CD14-positive monocyte (primary cell): ENCODE data around the gene SBSN. TPM values are rescaled to one million over a fixed set of nuclear protein-coding genes. Genes with fewer than 3 reads are reported as not detected.

ENCODE experiments used
- DNase-seq, 3 donors: peaks; one replicate each; pipeline ENCODE4 v3.0.0-alpha.2; 2011 to 2022
- H2AFZ ChIP-seq: 2 replicates; pipeline ENCODE4 v1.6.0; 2012; ENCODE audit warnings: mild to moderate bottlenecking, low read depth, low read length, inconsistent platforms; ENCODE audit not compliant: insufficient read depth, poor library complexity, severe bottlenecking
- H3K27ac ChIP-seq, 2 donors: 1 replicate in 1 of 2; 2 replicates in 1 of 2; pipeline ENCODE4 v1.5.1; 2012 to 2013; ENCODE audit warnings: low read length in 2 of 2, control low read depth in 1 of 2, inconsistent platforms in 1 of 2, low read depth in 1 of 2, mild to moderate bottlenecking in 1 of 2
- H3K27me3 ChIP-seq, 2 donors: one replicate each; pipeline versions ENCODE4 v1.6.0 to v1.6.1; 2011 to 2013; ENCODE audit warnings: low read length in 2 of 2; ENCODE audit not compliant: control insufficient read depth in 2 of 2, insufficient read depth in 2 of 2
- H3K36me3 ChIP-seq, 2 donors: replicated peaks in 1 of 2; 1 replicate in 1 of 2; 2 replicates in 1 of 2; pipeline versions ENCODE4 v1.5.1 to v1.6.1; 2012 to 2013; ENCODE audit warnings: low read length in 2 of 2, control low read depth in 1 of 2, inconsistent platforms in 1 of 2, mild to moderate bottlenecking in 1 of 2; ENCODE audit not compliant: insufficient read depth in 2 of 2, control insufficient read depth in 1 of 2
- H3K4me1 ChIP-seq, 2 donors: 1 replicate in 1 of 2; 2 replicates in 1 of 2; pipeline versions ENCODE4 v1.5.1 to v1.6.1; 2012 to 2013; ENCODE audit warnings: low read length in 2 of 2, control low read depth in 1 of 2, inconsistent platforms in 1 of 2, mild to moderate bottlenecking in 1 of 2, moderate library complexity in 1 of 2; ENCODE audit not compliant: insufficient read depth in 2 of 2, control insufficient read depth in 1 of 2
- H3K4me2 ChIP-seq: replicated peaks from 2 replicates; pipeline ENCODE3; 2012; ENCODE audit warnings: low read length, moderate library complexity, mild to moderate bottlenecking; ENCODE audit not compliant: poor library complexity, severe bottlenecking; ENCODE audit errors: extremely low read depth
- H3K4me3 ChIP-seq, 3 experiments: fragments of 200-600 bp in 1 of 3; sonication (generic) in 1 of 3; replicated peaks in 1 of 3; 1 replicate in 2 of 3; 2 replicates in 1 of 3; pipeline ENCODE4 v1.5.1; 2011 to 2013; ENCODE audit warnings: low read length in 3 of 3, mild to moderate bottlenecking in 3 of 3, control low read depth in 2 of 3, low read depth in 2 of 3, inconsistent platforms in 1 of 3, moderate library complexity in 1 of 3
- H3K79me2 ChIP-seq: 2 replicates; pipeline ENCODE4 v1.6.0; 2012; ENCODE audit warnings: mild to moderate bottlenecking, control low read depth, inconsistent platforms, low read length, moderate library complexity; ENCODE audit not compliant: insufficient read depth
- H3K9ac ChIP-seq: 2 replicates; pipeline ENCODE4 v1.6.0; 2017; ENCODE audit warnings: low read length, mild to moderate bottlenecking; ENCODE audit not compliant: insufficient read depth, poor library complexity, severe bottlenecking
- H3K9me3 ChIP-seq, 2 donors: replicated peaks in 1 of 2; 1 replicate in 1 of 2; 2 replicates in 1 of 2; pipeline versions ENCODE4 v1.5.1 to v1.6.1; 2012 to 2013; ENCODE audit warnings: low read length in 2 of 2, control low read depth in 1 of 2; ENCODE audit not compliant: control insufficient read depth in 1 of 2, insufficient read depth in 1 of 2
- H4K20me1 ChIP-seq: 2 replicates; pipeline ENCODE4 v1.6.0; 2012; ENCODE audit warnings: mild to moderate bottlenecking, low read length, control low read depth, moderate library complexity; ENCODE audit not compliant: insufficient read depth
- H3K27ac Mint-ChIP-seq, 7 donors: one replicate each; pipeline ENCODE4 v1.8.0; 2020; ENCODE audit warnings: mild to moderate bottlenecking in 7 of 7, mixed read lengths in 7 of 7, moderate library complexity in 6 of 7, inconsistent platforms in 2 of 7
- H3K27me3 Mint-ChIP-seq, 3 donors: one replicate each; pipeline ENCODE4 v1.8.0; 2021 to 2022; ENCODE audit warnings: low read depth in 3 of 3, mild to moderate bottlenecking in 3 of 3, mixed read lengths in 3 of 3, moderate library complexity in 3 of 3, inconsistent platforms in 1 of 3
- H3K36me3 Mint-ChIP-seq, 2 donors: one replicate each; pipeline ENCODE4 v1.8.0; 2020; ENCODE audit warnings: mixed read lengths in 2 of 2, inconsistent platforms in 1 of 2, mild to moderate bottlenecking in 1 of 2
- H3K4me1 Mint-ChIP-seq: one replicate; pipeline ENCODE4 v1.8.0; 2020; ENCODE audit warnings: mild to moderate bottlenecking, mixed read lengths
- H3K4me3 Mint-ChIP-seq, 2 donors: one replicate each; pipeline ENCODE4 v1.8.0; 2020; ENCODE audit warnings: mild to moderate bottlenecking in 2 of 2, mixed read lengths in 2 of 2, moderate library complexity in 1 of 2
- H3K9me3 Mint-ChIP-seq, 7 donors: one replicate each; pipeline ENCODE4 v1.8.0; 2020 to 2022; ENCODE audit warnings: mixed read lengths in 7 of 7, mild to moderate bottlenecking in 6 of 7, moderate library complexity in 6 of 7, inconsistent platforms in 2 of 7
- CTCF ChIP-seq: fragments of 200-600 bp; IDR thresholded peaks from one replicate; pipeline ENCODE4 v1.8.0; 2022; ENCODE audit warnings: antibody characterized with exemption, mild to moderate bottlenecking
- WGBS: methylation state at CpG from one replicate; pipeline ENCODE4 v1.1.5; 2013; ENCODE audit warnings: missing lambda C conversion rate; ENCODE audit not compliant: insufficient coverage; 5-methylcytosine and 5-hydroxymethylcytosine counted together
- intact Hi-C, 2 donors: fragments of 100-400 bp; cut with micrococcal nuclease; formaldehyde crosslinking; loops; one replicate each; pipeline versions ENCODE4 v1.15.0 to v1.15.1; 2023
- polyA plus RNA-seq, 3 donors: library from polyadenylated mRNA; depleted of rRNA in 1 of 3; unstranded in 2 of 3; stranded (reverse) in 1 of 3; fragments of 300-500 nt in 2 of 3; fragments of >200 nt in 1 of 3; fragmentation: Illumina TruSeq in 2 of 3; gene quantifications; 1 replicate in 2 of 3; 2 replicates in 1 of 3; pipeline ENCODE4 v1.2.3, GENCODE V29; 2012 to 2021

SBSN gene
- polyA plus RNA-seq, 3 donors = not detected

GRCh38 chr19:35525873-35526272 is 2.2 kb downstream of the SBSN start:
- Mint-ChIP-seq H3K9me3 (no peaks in the 10 kb centered on the region), H3K4me1 (no peaks in the 10 kb centered on the region), H3K4me3 (no peak overlapping the region), H3K27ac (no peak overlapping the region), H3K27me3 (peaks cover 11 to 16% (median 16%) of the 10 kb centered on the region in 3 donors), H3K36me3 (no peaks in the 10 kb centered on the region)
- intact Hi-C loops = no loop called here
- DNase-seq = no peak
- no peaks in the 10 kb centered on the region for H3K36me3 ChIP-seq
- H3K79me2 ChIP-seq = no peaks in the 10 kb centered on the region
- no peak overlapping the region for H3K27ac ChIP-seq
- no peak for TF ChIP-seq CTCF
- no peaks in the 10 kb centered on the region for H4K20me1 ChIP-seq
- peaks cover 0 to 5% of the 10 kb centered on the region in 2 donors for H3K27me3 ChIP-seq
- H2AFZ ChIP-seq = no peak overlapping the region
- 96% methylated on average over 3 of the region's 4 CpGs for WGBS
- no peaks in the 10 kb centered on the region for H3K4me1 ChIP-seq
- H3K4me3 ChIP-seq = no peak overlapping the region
- H3K9me3 ChIP-seq = no peaks in the 10 kb centered on the region
- no peak overlapping the region for H3K4me2 ChIP-seq
- no peak overlapping the region for H3K9ac ChIP-seq

- DNase-seq = no peak
- no peak overlapping the region for H3K4me2 ChIP-seq
- H3K79me2 ChIP-seq = no peaks in the 10 kb centered on the region
- Mint-ChIP-seq H3K4me3 (no peak overlapping the region), H3K9me3 (no peaks in the 10 kb centered on the region), H3K27ac (peak overlapping the region in 1 of 7 donors; percentile 52), H3K4me1 (peaks cover 1% of the 10 kb centered on the region), H3K36me3 (no peaks in the 10 kb centered on the region), H3K27me3 (peaks cover 10 to 14% (median 11%) of the 10 kb centered on the region in 3 donors)
- no peaks in the 10 kb centered on the region for H4K20me1 ChIP-seq
- TF ChIP-seq CTCF = no peak
- WGBS = 86% methylated on average over 10 of the region's 11 CpGs
- no peaks in the 10 kb centered on the region for H3K4me1 ChIP-seq
- no peak overlapping the region for H3K9ac ChIP-seq
- H2AFZ ChIP-seq = no peak overlapping the region
- peaks cover 0 to under 1% of the 10 kb centered on the region in 2 donors for H3K27me3 ChIP-seq
- H3K36me3 ChIP-seq = no peaks in the 10 kb centered on the region
- H3K4me3 ChIP-seq = no peak overlapping the region
- no peaks in the 10 kb centered on the region for H3K9me3 ChIP-seq
- H3K27ac ChIP-seq = no peak overlapping the region
- intact Hi-C loops = no loop called here
These were observed 3.8 kb downstream of the SBSN start for GRCh38 chr19:35524181-35524837.
